OCI-LY7 (cell line): ENCODE data around the gene OST4.

Experiments used
- EZH2phosphoT487 ChIP-seq: fragments of 200-600 bp; sonication (generic); IDR thresholded peaks from 2 replicates; pipeline ENCODE4 v1.6.1; 2018; ENCODE audit warnings: low read depth, borderline replicate concordance, mild to moderate bottlenecking, mixed run types, antibody characterized with exemption, low read length, moderate library complexity, mixed read lengths
- TF ChIP-seq, protein P1 (sequence below): fragments of 200-600 bp; sonication (generic); conservative IDR thresholded peaks from 2 replicates; pipeline ENCODE4 v1.5.1; 2014; ENCODE audit warnings: mild to moderate bottlenecking, antibody characterized with exemption, low read length, moderate library complexity, mixed read lengths

- TF ChIP-seq, protein P1, sequence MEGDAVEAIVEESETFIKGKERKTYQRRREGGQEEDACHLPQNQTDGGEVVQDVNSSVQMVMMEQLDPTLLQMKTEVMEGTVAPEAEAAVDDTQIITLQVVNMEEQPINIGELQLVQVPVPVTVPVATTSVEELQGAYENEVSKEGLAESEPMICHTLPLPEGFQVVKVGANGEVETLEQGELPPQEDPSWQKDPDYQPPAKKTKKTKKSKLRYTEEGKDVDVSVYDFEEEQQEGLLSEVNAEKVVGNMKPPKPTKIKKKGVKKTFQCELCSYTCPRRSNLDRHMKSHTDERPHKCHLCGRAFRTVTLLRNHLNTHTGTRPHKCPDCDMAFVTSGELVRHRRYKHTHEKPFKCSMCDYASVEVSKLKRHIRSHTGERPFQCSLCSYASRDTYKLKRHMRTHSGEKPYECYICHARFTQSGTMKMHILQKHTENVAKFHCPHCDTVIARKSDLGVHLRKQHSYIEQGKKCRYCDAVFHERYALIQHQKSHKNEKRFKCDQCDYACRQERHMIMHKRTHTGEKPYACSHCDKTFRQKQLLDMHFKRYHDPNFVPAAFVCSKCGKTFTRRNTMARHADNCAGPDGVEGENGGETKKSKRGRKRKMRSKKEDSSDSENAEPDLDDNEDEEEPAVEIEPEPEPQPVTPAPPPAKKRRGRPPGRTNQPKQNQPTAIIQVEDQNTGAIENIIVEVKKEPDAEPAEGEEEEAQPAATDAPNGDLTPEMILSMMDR, result no peak
- TF ChIP-seq EZH2phosphoT487, result no peak
Observed at GRCh38 chr2:27059141-27059820, 12.2 kb downstream of the OST4 start.
